GM19467 (cell line): Measurements from ENCODE around the gene MARK1.

ENCODE experiments used
- ATAC-seq: cut with Tn5 transposase; IDR thresholded peaks from one replicate; pipeline ENCODE4 v1.9.1; 2021; ENCODE audit warnings: mild to moderate bottlenecking, moderate library complexity; ENCODE audit not compliant: unreplicated experiment

MARK1 gene

DNA sequence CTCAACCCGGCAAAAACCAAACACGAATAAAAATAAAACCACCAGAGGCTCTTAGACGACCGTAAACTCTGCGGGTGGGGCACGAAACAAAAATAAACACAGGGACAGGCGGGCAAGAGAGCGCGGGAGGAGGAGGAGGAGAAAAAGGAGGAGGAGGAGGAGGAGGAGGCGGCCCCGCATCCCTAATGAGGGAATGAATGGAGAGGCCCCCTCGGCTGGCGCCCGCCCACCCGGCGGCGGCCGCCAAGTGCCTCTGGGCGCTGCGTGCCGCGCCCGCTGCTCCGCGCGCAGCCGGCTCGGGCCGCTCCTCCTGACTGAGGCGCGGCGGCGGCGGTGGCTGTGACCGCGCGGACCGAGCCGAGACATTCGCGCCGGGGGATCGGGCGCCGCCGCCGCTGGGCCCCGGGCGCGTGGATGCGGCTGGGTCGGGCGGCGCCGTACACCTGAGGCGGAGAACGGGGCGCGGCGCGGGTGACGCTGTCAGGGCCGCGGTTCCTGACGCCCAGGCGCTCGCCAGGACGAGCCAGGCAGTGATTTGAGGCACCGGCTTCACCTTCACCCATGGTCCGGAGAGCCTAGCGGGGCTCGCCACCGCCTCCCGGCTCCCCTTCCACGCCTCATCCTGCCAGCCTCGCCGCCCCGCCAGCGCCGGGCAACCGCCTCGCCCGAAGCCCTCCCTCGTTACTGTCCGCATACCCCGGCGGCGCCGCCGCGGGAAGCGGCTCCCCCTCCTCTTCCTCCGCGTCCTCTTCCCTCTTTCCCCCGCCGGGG lies at the start of gene MARK1:
Gene MARK1, plus strand, starts transcription at position 229 of the 771 bp plus-strand sequence. CDS start 687 bp downstream, outside the sequence.
- peak; percentile 57 for ATAC-seq

DNA sequence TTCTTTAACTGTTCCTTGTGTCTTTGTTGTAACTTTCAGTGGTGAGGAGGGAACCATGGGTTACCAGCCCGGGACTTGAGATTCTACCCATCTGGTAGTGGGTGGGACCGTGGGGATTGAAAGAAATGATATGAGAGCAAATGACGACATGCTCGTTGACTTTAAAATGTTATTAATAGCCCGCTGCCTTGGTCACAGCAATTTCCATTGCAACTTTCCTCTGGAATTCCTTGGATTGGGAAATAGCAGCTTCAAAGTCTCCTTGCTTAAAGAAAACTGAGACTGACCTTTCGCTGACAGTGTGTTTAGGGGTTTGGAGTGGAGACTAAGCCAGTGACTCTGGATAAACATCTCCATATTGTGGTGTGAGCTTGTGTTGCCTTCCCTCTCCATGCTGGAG lies 44.2 kb upstream of the MARK1 start:
- ATAC-seq = no peak

DNA sequence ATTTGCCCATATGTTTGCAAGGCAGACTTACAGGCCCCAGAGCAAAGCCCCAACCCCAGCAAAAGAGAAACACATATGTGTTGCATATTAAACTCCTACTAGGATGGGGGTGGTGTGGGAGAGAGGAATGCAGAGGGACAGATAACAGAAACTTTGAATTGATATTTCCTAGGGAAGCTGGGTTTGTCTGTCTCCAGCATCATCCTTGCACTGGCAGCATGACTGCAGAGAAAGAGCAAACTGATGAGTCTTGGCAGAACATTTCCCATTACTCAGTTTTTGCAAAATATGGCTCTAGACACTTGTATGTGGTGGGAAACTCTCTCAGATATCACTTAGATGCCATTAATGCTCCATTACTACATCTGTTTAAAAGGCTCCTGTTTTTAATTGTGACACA lies 43.8 kb upstream of the MARK1 start:
- ATAC-seq = no peak

DNA sequence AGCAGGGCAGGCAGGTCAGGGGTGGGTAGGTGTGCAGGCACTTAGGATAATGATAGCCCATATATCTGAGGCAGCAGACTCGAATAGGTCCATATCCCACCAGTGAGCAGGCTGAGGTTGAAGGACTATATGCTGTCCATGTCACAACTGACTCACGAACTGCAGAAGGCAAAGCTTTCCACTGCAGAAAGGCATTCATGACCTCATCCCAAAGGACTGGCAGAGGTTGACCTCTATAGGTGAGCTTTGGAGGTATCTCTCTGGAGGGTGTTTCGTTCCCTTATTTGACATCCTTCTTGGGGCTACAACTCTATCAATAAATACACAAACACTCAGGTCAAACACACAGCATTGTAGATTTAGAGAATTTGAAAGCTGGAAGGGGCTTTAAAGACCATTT lies 42.8 kb upstream of the MARK1 start:
- ATAC-seq = no peak

DNA sequence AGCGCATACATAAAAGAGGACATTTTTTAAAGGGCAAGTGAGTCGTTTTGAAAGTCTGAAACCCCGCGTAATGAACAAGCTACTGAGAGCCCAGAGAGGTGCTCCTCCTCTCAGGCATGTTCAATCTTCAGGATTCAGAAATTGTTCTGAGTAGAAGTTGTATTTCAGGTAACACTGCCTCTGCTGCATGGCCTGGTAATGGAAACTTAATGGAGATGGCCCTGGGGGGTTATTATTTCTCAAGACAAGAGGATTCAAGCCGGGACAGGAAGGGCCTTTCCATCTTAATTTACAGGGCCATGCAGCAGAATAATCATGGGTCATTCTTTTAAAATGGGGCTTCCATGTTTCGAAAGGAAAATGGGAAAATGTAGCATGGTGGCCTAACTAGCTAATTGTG lies 42.1 kb upstream of the MARK1 start:
- no peak for ATAC-seq

DNA sequence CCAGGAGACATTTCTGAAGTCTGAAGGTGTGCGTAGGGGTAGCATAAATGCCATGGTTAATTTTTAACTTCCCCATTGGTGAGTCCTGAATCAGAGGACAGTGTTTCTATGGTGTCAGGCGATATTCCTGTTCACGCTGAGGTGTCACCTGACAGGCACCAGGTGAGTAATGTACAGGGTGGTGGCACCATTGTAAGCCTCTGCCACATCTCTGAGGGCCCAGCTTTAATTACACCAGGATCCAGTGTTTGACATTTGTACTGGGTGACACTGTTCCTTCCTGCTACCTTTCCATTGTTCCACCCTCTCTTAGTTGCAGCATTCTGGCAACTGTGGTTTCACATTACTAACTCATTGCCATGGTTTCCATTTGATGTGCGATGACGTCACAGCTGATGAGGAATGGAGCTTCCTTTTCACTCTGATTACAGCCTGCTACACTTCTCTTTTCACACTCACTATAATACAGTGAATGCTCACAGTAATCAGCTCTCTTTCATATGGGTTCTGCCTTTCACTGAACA lies 40.6 kb upstream of the MARK1 start:
- ATAC-seq = no peak

DNA sequence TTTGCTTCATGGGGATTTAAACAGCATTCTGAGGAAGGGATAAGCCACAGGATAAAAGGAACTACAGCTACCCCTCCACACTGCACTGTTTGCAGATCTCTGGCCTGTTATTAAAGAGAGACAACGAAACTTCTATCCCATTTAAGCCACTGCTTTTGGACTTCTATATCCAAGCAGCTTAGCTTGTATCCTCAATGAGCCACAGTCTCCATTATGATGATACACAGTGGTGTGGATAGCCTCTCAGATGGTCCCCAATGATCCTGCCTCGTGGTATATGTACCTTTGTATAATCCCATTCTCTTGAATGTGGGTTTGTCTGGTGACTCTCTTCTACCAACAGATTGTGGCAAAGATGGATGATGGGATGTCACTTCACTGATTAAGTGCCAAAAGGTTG lies 36.0 kb upstream of the MARK1 start:
- ATAC-seq = no peak

DNA sequence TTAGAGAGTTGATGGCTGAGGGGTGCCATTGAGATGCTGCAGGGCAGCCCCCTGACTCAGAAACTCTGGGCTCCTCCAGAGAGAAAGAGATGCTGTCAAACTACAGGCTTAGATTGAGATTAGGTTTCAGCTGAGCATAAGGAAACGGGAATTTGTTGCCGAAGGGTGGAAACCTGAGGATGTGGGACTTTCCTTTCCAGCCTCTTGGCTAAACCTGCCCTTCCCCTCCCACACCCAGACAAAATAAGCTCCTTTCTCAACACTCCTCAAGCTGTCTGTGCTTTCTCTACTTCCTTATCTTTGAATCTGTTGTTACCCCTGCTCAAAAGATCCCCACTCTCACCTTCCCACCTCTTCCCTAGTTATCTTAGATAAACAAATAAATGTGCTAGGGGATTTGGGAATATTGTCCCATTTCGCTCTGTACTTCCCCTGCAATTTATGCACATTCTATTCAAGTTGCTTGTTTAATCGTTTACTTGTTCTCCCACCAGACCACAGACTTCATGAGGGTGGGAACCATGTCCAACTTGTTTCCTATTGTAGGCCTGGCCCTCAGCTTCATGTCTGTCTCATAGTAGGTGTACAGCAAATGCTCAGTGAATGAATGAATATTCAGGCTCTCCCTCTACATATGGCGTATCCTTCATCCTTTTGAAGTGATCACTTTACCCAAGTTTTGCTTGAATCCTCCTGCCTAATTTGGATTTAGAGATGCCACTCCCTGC lies 30.6 kb upstream of the MARK1 start:
- ATAC-seq = no peak

DNA sequence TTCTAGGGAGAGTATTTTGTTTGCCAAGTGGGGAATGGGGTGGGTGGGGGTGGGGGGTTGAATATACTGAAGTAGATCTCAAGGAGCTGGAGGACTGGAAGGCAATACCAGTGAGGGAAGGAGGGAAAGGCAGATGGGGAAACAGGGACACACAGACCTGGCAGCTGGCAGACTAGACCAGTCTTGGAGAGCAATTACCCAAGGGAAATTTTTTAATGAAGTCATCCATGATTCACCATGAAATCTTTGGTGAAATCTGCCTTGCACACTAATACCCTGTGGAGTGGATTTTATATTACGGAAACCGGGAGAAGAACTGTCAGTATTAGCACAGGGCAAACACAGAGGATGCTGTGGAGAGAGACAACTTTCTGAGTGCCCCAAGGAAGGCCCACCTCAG lies 29.7 kb upstream of the MARK1 start:
- ATAC-seq = no peak

DNA sequence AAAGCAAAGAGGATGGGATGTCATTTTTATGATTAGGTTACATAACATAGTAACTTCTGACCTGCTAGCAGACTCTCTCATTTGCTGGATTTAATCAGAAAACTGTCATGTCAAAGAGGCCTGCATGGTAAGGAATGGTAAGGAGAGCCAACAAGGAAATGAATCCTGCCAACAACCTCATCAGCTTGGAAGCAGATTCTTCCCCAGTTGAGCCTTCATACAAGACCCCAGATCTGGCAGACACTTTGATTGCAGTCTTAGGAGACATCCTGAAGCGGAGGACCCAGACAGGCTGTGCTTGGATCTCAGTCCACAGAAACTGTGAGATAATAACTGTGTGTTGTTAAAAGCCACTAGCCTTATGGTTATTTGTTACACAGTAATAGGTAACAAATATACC lies 27.6 kb upstream of the MARK1 start:
- ATAC-seq = no peak

DNA sequence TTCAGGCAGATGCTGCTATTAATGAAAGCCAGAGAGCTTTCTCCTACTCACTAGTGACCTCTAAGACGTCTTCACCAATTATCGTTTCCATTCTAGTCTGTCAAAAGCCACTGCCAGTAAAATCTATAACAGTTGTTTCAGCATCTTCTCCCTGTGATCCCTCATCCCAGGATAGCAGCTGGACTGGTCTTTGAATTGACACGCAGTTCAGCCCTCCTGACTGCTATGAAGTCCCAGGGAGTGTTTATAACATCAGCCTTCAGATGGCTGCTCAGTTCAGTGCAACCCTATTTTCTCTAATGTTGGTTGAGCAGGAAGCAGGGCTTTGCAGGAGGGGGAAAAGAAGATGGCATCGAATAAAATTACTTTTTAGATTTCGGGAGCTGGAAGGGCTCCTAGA lies 23.6 kb upstream of the MARK1 start:
- no peak for ATAC-seq

DNA sequence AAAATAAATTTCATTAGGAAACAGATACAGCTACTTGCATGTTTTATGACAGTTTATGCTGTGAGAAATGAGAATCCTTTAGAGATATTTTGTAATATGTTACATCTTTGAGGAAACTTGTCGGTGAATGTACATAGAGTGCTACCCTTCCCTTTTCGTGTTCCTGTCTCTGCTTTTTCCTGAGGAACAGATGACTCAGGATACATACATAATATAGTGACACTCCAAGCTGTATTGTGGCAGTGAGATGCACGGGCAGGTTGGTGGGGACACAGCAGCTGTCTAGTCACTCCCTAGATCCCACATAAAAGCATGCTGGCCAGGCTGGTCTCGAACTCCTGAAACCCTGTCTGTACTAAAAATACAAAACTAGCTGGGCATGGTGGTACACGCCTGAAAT lies 20.9 kb upstream of the MARK1 start:
- ATAC-seq = no peak

DNA sequence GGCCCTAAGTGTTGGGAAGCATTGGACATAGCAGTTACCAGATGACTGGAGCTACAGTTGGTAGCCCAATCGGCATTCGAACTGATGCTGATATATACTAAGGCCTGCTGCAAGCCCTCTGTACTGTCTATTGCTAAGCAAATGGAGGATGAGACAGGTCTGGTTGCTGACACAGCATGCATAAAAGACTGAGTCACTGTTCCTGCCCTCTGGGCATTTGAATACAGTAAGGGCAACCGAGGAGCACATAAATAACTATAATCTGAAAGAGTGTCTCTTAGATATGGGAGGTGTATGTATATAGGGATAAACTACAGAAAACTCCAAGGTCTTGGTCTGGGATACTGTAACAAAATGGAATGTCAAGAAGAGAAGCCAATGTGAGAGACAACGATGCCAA lies 16.8 kb upstream of the MARK1 start:
- ATAC-seq = no peak

DNA sequence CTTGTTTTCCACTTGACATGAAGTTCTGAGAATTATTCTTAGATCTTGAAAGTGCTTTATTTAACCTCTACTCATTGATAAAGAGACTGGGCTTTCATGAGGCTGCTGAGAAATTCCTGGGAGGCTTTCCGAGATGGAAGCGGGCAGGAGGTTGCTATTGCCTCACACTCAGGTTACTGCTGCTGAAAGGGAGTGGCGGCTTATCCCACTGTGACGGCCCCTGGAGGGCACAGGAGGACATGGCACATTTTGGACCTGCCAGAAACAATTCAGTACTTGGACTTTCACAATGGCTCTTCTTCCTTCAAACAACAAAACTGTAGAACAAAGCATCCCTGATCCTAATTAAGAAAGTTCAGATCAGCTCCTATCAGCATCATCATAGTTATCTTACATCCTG lies 16.2 kb upstream of the MARK1 start:
- ATAC-seq = no peak

DNA sequence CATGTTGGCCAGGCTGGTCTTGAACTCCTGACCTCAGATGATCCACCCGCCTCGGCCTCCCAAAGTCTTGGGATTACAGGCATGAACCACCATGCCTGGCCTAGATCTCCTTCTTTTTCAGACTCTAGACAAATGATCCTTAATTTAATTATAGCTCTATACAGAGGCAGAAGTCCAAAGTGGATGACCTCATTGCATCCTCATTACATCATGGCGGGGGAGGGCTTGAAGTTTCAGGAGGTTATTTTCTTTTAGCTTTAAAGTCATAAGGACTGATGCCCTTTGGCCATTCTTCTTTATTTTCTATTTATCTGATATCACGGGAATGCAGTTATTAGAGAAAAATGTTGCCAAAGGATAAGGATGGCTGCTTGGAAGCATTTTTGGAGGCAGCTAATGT lies 14.1 kb upstream of the MARK1 start:
- ATAC-seq = no peak

DNA sequence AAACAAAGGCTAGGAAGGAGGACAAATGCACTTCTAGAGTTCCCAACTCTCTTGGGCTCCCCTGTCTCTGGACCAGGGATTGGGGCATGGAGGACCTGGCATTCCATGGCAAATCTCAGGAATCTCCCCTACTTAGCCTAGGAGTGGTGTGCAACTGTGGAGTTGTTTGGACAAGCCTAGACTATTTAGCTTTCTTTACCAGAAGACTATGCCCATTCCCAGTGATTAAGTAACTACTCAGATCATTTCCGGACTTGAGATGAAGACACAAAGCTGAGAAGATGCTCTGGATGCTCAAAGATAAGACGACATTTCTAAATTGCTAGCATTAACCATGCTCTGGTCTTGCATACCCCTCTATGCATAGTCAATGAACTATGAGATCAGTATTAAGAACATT lies 13.7 kb upstream of the MARK1 start:
- no peak for ATAC-seq

DNA sequence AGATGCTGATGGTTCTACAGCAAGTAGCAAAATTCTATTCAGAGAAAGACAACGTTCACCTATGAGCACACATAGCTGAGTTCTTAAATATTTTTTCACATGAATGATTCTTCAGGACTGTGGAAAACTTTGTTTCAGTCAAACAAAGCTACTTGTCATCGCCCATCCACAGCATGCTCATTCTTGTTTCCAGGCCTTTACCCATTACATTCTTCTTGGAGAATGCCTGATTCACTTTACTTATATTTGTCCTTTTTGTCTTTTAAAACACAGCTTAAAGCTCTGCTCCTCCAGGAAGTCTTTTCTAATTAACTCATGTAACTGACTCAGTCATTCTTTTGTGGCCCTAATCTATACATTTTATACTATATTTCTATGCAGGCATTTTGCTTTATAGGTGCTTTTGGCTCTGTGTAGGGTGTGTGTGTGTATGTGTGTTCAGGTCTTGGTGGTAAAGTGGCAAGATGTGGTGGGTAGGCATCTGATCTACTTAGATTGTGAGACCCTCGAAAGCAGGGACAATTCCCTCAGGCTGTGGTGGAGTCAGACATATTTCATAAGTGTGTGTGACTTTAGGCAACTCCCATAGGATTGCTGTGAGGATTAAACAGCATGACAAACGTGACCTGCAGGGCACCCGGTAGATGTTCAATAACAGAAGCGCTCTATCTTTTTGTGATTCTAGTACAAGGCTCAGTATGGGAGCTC lies 11.8 kb upstream of the MARK1 start:
- ATAC-seq = no peak

DNA sequence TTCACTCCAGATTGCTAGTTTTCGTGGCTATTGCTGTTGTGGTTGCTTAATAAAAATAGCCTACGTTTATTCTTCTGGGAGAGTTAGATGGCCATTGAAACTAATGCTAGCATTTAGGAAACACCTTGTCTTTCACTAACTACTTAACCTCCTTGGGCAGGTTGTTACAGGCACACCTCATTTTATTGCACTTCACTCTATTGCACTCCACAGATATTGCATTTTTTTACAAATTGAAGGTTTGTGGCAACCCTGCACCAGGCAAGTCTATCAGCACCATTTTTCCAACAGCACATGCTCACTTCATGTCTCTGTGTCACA lies 11.3 kb upstream of the MARK1 start:
- ATAC-seq = no peak

DNA sequence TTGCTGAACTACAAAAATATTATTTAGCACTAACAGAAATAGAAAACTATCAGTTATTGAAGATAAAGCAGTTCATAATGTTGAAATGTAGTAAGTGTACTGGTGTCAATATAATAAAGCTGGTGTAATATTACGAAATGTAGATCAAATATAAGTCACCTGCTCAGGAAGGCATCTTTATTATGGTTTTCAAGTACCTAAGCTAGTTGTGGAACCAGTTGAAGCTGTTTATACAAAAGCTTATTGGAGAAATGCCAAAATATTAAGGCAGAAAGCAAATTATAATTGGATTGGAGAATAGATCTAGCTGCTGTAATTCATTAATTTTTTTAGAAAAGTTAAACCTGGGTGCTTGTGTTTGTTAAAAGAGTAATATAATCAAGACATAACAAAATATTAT lies 6.2 kb upstream of the MARK1 start:
- ATAC-seq = no peak

DNA sequence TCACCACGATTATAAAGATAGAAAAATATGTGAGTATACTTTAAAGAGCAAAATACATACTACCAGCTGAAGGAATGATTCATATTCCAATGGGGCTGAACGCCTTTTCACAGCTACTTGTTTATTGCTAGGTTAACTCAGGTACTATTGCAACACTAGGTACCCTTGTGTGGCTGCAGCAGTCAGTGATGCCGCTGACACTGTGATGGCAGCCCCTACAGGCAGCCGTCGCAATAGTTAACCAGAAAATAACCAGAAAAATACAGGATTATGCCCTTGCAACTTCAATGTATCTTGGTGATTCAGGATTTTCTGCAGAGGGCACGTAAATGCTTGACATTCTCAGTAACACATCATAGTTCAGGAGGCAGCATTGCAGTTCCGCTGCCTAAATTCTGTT lies 1.6 kb upstream of the MARK1 start:
- no peak for ATAC-seq

DNA sequence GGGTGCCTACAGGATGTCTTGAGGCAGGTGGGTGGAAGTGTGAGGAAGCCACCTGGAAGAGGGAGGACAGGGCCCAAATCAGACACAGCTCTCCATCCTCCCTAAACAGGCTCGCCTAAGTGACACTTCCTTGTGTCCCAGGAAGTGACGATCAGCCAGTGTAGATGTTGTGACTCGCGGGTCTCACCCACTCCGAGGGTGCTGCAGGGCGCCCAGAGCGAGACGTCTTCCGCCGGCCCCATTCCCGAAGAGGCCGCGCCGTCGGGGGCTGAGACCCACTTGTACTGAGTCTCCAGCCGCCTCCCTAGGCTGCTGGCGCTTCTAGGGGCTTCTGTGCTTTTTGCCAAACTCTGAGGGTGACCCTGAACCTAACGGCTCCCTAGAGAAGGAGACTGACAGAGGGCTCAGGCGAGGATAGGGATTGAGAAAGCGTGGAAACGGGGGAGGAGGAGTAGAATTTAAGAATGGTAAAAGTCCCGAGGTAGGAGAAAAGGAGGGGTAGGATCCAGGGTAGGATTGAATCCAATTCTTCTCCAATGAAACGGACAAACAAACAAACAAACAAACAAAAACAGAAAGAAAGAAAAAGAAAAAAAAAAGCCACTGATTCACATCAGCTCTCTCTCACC lies 543 bp upstream of the MARK1 start:
- no peak for ATAC-seq
